Fibroblast of mammary gland (primary cell): ENCODE results near the gene KCNMA1.

Experiments used
- DNase-seq: peaks from one replicate; pipeline ENCODE4 v3.0.0-alpha.2; 2010; ENCODE audit warnings: low read depth
- H3K4me3 ChIP-seq: 2 replicates; pipeline ENCODE4 v1.5.1; 2011; ENCODE audit warnings: low read depth, mild to moderate bottlenecking, low read length, moderate library complexity; ENCODE audit not compliant: control insufficient read depth
- CTCF ChIP-seq: conservative IDR thresholded peaks from 2 replicates; pipeline ENCODE4 v1.5.1; 2011; ENCODE audit warnings: low read depth, low read length, inconsistent platforms; ENCODE audit not compliant: control insufficient read depth, insufficient read depth

Gene KCNMA1

GRCh38 chr10:77097625-77098024, 540.0 kb downstream of the KCNMA1 start:
- DNase-seq = no peak
- no peak for TF ChIP-seq CTCF
- no peak overlapping the region for H3K4me3 ChIP-seq

- TF ChIP-seq CTCF = no peak
- H3K4me3 ChIP-seq = no peak overlapping the region
- DNase-seq = no peak
Measured at GRCh38 chr10:77093126-77093525, 544.5 kb downstream of the KCNMA1 start.

- TF ChIP-seq CTCF = no peak
- DNase-seq = no peak
- H3K4me3 ChIP-seq = no peak overlapping the region
Measured at GRCh38 chr10:77091597-77092165, 545.9 kb downstream of the KCNMA1 start.

- no peak for TF ChIP-seq CTCF
- H3K4me3 ChIP-seq = no peak overlapping the region
- no peak for DNase-seq
Measured at GRCh38 chr10:77090381-77091356, 546.9 kb downstream of the KCNMA1 start.

- no peak for TF ChIP-seq CTCF
- peak; percentile 72 for DNase-seq
- H3K4me3 ChIP-seq = no peak overlapping the region
Measured at GRCh38 chr10:77087366-77087765, 550.2 kb downstream of the KCNMA1 start.

GRCh38 chr10:77086081-77086480, 551.5 kb downstream of the KCNMA1 start:
- no peak for TF ChIP-seq CTCF
- no peak for DNase-seq

GRCh38 chr10:77085344-77085743, 552.3 kb downstream of the KCNMA1 start:
- no peak for TF ChIP-seq CTCF
- DNase-seq = no peak
- no peak overlapping the region for H3K4me3 ChIP-seq

More at GRCh38 chr10:77086081-77086480, 551.5 kb downstream of the KCNMA1 start:
- H3K4me3 ChIP-seq = no peak overlapping the region
